Neural progenitor cell (in vitro differentiated cells): ENCODE data around the gene SREBF2. TPM values are rescaled to one million over a fixed set of nuclear protein-coding genes. Genes with fewer than 3 reads are reported as not detected.

Experiments used
- DNase-seq: peaks from one replicate; pipeline ENCODE4 v3.0.0-alpha.2; 2016; ENCODE audit warnings: low spot score
- H2AFZ ChIP-seq: fragments of 200-600 bp; sonication (generic); replicated peaks from 2 replicates; pipeline ENCODE4 v1.6.1; 2016; ENCODE audit warnings: antibody characterized with exemption
- H3F3A ChIP-seq: fragments of 200-600 bp; sonication (generic); 2 replicates; pipeline ENCODE4 v1.6.1; 2016; ENCODE audit warnings: antibody characterized with exemption, low read depth
- H3K27ac ChIP-seq: fragments of 200-600 bp; sonication (generic); 2 replicates; pipeline ENCODE4 v1.5.1; 2016; ENCODE audit warnings: mild to moderate bottlenecking
- H3K27me3 ChIP-seq: fragments of 200-600 bp; sonication (generic); 2 replicates; pipeline ENCODE4 v1.6.1; 2016; ENCODE audit warnings: mild to moderate bottlenecking, moderate library complexity
- H3K36me3 ChIP-seq: fragments of 200-600 bp; sonication (generic); 2 replicates; pipeline ENCODE4 v1.5.1; 2016
- H3K4me1 ChIP-seq: fragments of 200-600 bp; sonication (generic); 2 replicates; pipeline ENCODE4 v1.6.1; 2016; ENCODE audit warnings: mixed run types
- H3K4me2 ChIP-seq: fragments of 200-600 bp; sonication (generic); 2 replicates; pipeline ENCODE4 v1.6.1; 2016
- H3K4me3 ChIP-seq: fragments of 200-600 bp; sonication (generic); 2 replicates; pipeline ENCODE4 v1.5.1; 2016
- H3K79me2 ChIP-seq: fragments of 200-600 bp; sonication (generic); 2 replicates; pipeline ENCODE4 v1.6.1; 2016; ENCODE audit warnings: low read depth
- H3K9ac ChIP-seq: fragments of 200-600 bp; sonication (generic); 2 replicates; pipeline ENCODE4 v1.6.1; 2016
- H3K9me3 ChIP-seq: fragments of 200-600 bp; sonication (generic); 2 replicates; pipeline ENCODE4 v1.5.1; 2016; ENCODE audit warnings: low read depth
- H4K20me1 ChIP-seq: fragments of 200-600 bp; sonication (generic); 2 replicates; pipeline ENCODE4 v1.6.1; 2016; ENCODE audit warnings: low read depth
- H3K27ac Mint-ChIP-seq: 3 replicates; pipeline ENCODE4 v1.8.0; 2021; ENCODE audit warnings: mixed read lengths
- H3K27me3 Mint-ChIP-seq: 2 replicates; pipeline ENCODE4 v1.8.0; 2022; ENCODE audit warnings: low read depth, mild to moderate bottlenecking, inconsistent platforms, moderate library complexity, mixed read lengths; ENCODE audit not compliant: insufficient read depth
- H3K36me3 Mint-ChIP-seq: 3 replicates; pipeline ENCODE4 v1.8.0; 2021; ENCODE audit warnings: mixed read lengths
- H3K4me1 Mint-ChIP-seq: 3 replicates; pipeline ENCODE4 v1.8.0; 2021; ENCODE audit warnings: mixed read lengths
- H3K4me3 Mint-ChIP-seq: 3 replicates; pipeline ENCODE4 v1.8.0; 2021; ENCODE audit warnings: mild to moderate bottlenecking, moderate library complexity, mixed read lengths
- H3K9me3 Mint-ChIP-seq: 3 replicates; pipeline ENCODE4 v1.8.0; 2020; ENCODE audit warnings: mixed read lengths
- EZH2 ChIP-seq: fragments of 200-600 bp; sonication (generic); IDR thresholded peaks from 2 replicates; pipeline ENCODE4 v1.6.1; 2017; ENCODE audit warnings: antibody characterized with exemption, mild to moderate bottlenecking, moderate library complexity
- EZH2phosphoT487 ChIP-seq: fragments of 200-600 bp; sonication (generic); IDR thresholded peaks from 2 replicates; pipeline ENCODE4 v1.6.1; 2017; ENCODE audit warnings: antibody characterized with exemption
- total RNA-seq: library from RNA; depleted of rRNA; stranded (reverse); fragments of >200 nt; gene quantifications from 2 replicates; pipeline ENCODE4 v1.2.3, GENCODE V29; 2015; ENCODE audit warnings: low replicate concordance
- TF ChIP-seq, protein P1 (sequence below): fragments of 200-600 bp; sonication (generic); IDR thresholded peaks from 2 replicates; pipeline ENCODE4 v1.5.1; 2017; ENCODE audit warnings: antibody characterized with exemption, mild to moderate bottlenecking

The SREBF2 gene
- total RNA-seq, 1 donor from 2014 or later = 64.0 TPM

- H2AFZ ChIP-seq = no peak overlapping the region
- H3K4me1 Mint-ChIP-seq = no peaks in the 10 kb centered on the region
- no peak overlapping the region for H3K27ac Mint-ChIP-seq
- no peak for DNase-seq
- H3K4me3 ChIP-seq = no peak overlapping the region
- peaks cover 11% of the 10 kb centered on the region for H3F3A ChIP-seq
- peaks cover 15% of the 10 kb centered on the region for H3K27me3 Mint-ChIP-seq
- H3K4me1 ChIP-seq = no peaks in the 10 kb centered on the region
- no peak overlapping the region for H3K9ac ChIP-seq
- peaks cover 5% of the 10 kb centered on the region for H3K27me3 ChIP-seq
- H3K4me2 ChIP-seq = no peak overlapping the region
- H3K36me3 Mint-ChIP-seq = peaks cover 21% of the 10 kb centered on the region
- no peaks in the 10 kb centered on the region for H3K79me2 ChIP-seq
- H3K36me3 ChIP-seq = no peaks in the 10 kb centered on the region
- H4K20me1 ChIP-seq = peaks cover 49% of the 10 kb centered on the region
- H3K27ac ChIP-seq = no peak overlapping the region
- H3K9me3 ChIP-seq = no peaks in the 10 kb centered on the region
- no peak overlapping the region for H3K4me3 Mint-ChIP-seq
- no peaks in the 10 kb centered on the region for H3K9me3 Mint-ChIP-seq
- no peak for TF ChIP-seq EZH2phosphoT487
- TF ChIP-seq, protein P1, sequence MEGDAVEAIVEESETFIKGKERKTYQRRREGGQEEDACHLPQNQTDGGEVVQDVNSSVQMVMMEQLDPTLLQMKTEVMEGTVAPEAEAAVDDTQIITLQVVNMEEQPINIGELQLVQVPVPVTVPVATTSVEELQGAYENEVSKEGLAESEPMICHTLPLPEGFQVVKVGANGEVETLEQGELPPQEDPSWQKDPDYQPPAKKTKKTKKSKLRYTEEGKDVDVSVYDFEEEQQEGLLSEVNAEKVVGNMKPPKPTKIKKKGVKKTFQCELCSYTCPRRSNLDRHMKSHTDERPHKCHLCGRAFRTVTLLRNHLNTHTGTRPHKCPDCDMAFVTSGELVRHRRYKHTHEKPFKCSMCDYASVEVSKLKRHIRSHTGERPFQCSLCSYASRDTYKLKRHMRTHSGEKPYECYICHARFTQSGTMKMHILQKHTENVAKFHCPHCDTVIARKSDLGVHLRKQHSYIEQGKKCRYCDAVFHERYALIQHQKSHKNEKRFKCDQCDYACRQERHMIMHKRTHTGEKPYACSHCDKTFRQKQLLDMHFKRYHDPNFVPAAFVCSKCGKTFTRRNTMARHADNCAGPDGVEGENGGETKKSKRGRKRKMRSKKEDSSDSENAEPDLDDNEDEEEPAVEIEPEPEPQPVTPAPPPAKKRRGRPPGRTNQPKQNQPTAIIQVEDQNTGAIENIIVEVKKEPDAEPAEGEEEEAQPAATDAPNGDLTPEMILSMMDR = no peak
- TF ChIP-seq EZH2 = no peak
Observed at GRCh38 chr22:41902932-41903421, 70.1 kb downstream of the SREBF2 start.

- H3K36me3 Mint-ChIP-seq = peaks cover 15% of the 10 kb centered on the region
Observed at GRCh38 chr22:41904450-41905410, 71.8 kb downstream of the SREBF2 start.

GRCh38 chr22:41905411-41906202 is 72.7 kb downstream of the SREBF2 start:
- peaks cover 28% of the 10 kb centered on the region for H3F3A ChIP-seq
- peaks cover 69% of the 10 kb centered on the region for H4K20me1 ChIP-seq
- Mint-ChIP-seq H3K27ac (no peak overlapping the region), H3K9me3 (no peaks in the 10 kb centered on the region), H3K4me3 (peak overlapping the region; percentile 53), H3K27me3 (peaks cover 24% of the 10 kb centered on the region), H3K4me1 (peaks cover 3% of the 10 kb centered on the region), H3K36me3 (peaks cover 15% of the 10 kb centered on the region)
- no peaks in the 10 kb centered on the region for H3K79me2 ChIP-seq
- H3K36me3 ChIP-seq = no peaks in the 10 kb centered on the region
- H3K4me2 ChIP-seq = no peak overlapping the region
- H3K4me1 ChIP-seq = peaks cover 7% of the 10 kb centered on the region
- TF ChIP-seq, protein P1 = no peak
- TF ChIP-seq EZH2phosphoT487 (no peak), EZH2 (no peak)
- no peak overlapping the region for H3K9ac ChIP-seq
- DNase-seq = no peak
- H2AFZ ChIP-seq = no peak overlapping the region
- no peak overlapping the region for H3K4me3 ChIP-seq
- H3K9me3 ChIP-seq = no peaks in the 10 kb centered on the region
- no peak overlapping the region for H3K27ac ChIP-seq
- H3K27me3 ChIP-seq = peaks cover 31% of the 10 kb centered on the region

More at GRCh38 chr22:41904450-41905410, 71.8 kb downstream of the SREBF2 start:
- Histone ChIP-seq H3K4me3 (no peak overlapping the region), H3K27ac (no peak overlapping the region), H3K9me3 (no peaks in the 10 kb centered on the region), H3K4me2 (no peak overlapping the region), H3K27me3 (peaks cover 22% of the 10 kb centered on the region), H3K4me1 (no peaks in the 10 kb centered on the region), H4K20me1 (peaks cover 64% of the 10 kb centered on the region), H3K36me3 (no peaks in the 10 kb centered on the region), H3F3A (peaks cover 27% of the 10 kb centered on the region), H2AFZ (no peak overlapping the region), H3K9ac (no peak overlapping the region), H3K79me2 (no peaks in the 10 kb centered on the region)
- Mint-ChIP-seq H3K9me3 (no peaks in the 10 kb centered on the region), H3K27ac (no peak overlapping the region), H3K27me3 (peaks cover 24% of the 10 kb centered on the region), H3K4me1 (peaks cover 3% of the 10 kb centered on the region), H3K4me3 (no peak overlapping the region)
- no peak for TF ChIP-seq EZH2phosphoT487
- no peak for DNase-seq
